ENCODE data around the gene APRT. TPM values are rescaled to one million over a fixed set of nuclear protein-coding genes. Genes with fewer than 3 reads are reported as not detected.

Gene APRT
- total and polyA plus RNA-seq, 10 of the 15 experiments (the other 5 are each of a cell fraction or from before 2014, with no cell fraction given), result 30.6 to 495 (median 166) TPM

GRCh38 chr16:88809676-88810165, 2.0 kb downstream of the APRT start:
- ChIA-PET RAD21 (ENCODE audit: unreplicated experiment) (interaction anchor here (1.0 to 3.4 kb wide), 6 partner anchors 9 to 357 kb away, joined by 3 to 13 read pairs (median 6); partner anchors contain the start of gene PIEZO1), POLR2A (interaction anchor here (0.9 to 4.2 kb wide), 4 partner anchors 8 to 160 kb away, joined by 3 to 30 read pairs (median 6); no protein-coding TSS in a partner anchor), SMC1A (ENCODE audit: uncharacterized antibody, unreplicated experiment) (interaction anchor here (0.8 to 2.0 kb wide), 5 partner anchors 8 to 72 kb away, joined by 3 to 7 read pairs (median 5); no protein-coding TSS in a partner anchor), CTCF (interaction anchor here (0.6 to 3.2 kb wide), 5 partner anchors 9 to 406 kb away, joined by 3 to 17 read pairs (median 4); no protein-coding TSS in a partner anchor)
- Histone ChIP-seq H3K9ac (ENCODE audit: control insufficient read depth, insufficient read depth, low read length) (peak overlapping the region; percentile 88), H3K79me2 (ENCODE audit: control insufficient read depth, insufficient read depth, low read length) (peaks cover 43% of the 10 kb centered on the region), H3K4me3 (peak overlapping the region; percentile 85), H3K27ac (ENCODE audit: control insufficient read depth, insufficient read depth) (no peak overlapping the region; the same call in 1 of the 2 replicates), H4K20me1 (ENCODE audit: control insufficient read depth, insufficient read depth) (no peaks in the 10 kb centered on the region), H3K36me3 (ENCODE audit: control insufficient read depth in 2 of 2, insufficient read depth in 2 of 2, low read length in 1 of 2) (peaks cover 6 to 42% of the 10 kb centered on the region in 2 experiments; a peak in 3 of 4 replicates), H3K4me1 (ENCODE audit: control insufficient read depth, insufficient read depth, low read length) (peaks cover 23% of the 10 kb centered on the region), H3K27me3 (replicated peaks in 1 of 2; ENCODE audit: control insufficient read depth in 2 of 2, insufficient read depth in 2 of 2, low read length in 1 of 2) (no peaks in the 10 kb centered on the region), H2AFZ (ENCODE audit: control insufficient read depth, low read depth, low read length) (no peak overlapping the region), H3K9me3 (replicated peaks; ENCODE audit: control insufficient read depth, insufficient read depth, low read length) (no peaks in the 10 kb centered on the region), H3K4me2 (ENCODE audit: control insufficient read depth, insufficient read depth) (peak overlapping the region; percentile 85)
- BruUV-seq (replicated peaks), result TSS peak; percentile 70
- intact Hi-C loops (cut with micrococcal nuclease; ENCODE audit: unreplicated experiment), result loop anchor here (5.0 kb wide), 2 partner anchors 48 to 157 kb away; partner anchors contain the start of genes CYBA, GALNS and TRAPPC2L
- FAIRE-seq (peak; percentile 35), ATAC-seq (no peak), DNase-seq (ENCODE audit: low read depth, low spot score) (no peak)
- TF ChIP-seq TCF3 (IDR thresholded peaks at IDR 0.05; ENCODE audit: borderline replicate concordance, insufficient read depth, low read depth, low read length) (0 out of 2 replicates have a peak, but pooled peaks have one; percentile 9), BCL3 (IDR thresholded peaks at IDR 0.05; ENCODE audit: borderline replicate concordance, insufficient read depth, low read depth, low read length, poor library complexity, severe bottlenecking) (peak; percentile 19), YBX1 (IDR thresholded peaks at IDR 0.05) (no peak), POLR2A (IDR thresholded peaks at IDR 0.05; ENCODE audit: low read depth, low read length) (peak; percentile 69)
- TF ChIP-seq, protein P1, sequence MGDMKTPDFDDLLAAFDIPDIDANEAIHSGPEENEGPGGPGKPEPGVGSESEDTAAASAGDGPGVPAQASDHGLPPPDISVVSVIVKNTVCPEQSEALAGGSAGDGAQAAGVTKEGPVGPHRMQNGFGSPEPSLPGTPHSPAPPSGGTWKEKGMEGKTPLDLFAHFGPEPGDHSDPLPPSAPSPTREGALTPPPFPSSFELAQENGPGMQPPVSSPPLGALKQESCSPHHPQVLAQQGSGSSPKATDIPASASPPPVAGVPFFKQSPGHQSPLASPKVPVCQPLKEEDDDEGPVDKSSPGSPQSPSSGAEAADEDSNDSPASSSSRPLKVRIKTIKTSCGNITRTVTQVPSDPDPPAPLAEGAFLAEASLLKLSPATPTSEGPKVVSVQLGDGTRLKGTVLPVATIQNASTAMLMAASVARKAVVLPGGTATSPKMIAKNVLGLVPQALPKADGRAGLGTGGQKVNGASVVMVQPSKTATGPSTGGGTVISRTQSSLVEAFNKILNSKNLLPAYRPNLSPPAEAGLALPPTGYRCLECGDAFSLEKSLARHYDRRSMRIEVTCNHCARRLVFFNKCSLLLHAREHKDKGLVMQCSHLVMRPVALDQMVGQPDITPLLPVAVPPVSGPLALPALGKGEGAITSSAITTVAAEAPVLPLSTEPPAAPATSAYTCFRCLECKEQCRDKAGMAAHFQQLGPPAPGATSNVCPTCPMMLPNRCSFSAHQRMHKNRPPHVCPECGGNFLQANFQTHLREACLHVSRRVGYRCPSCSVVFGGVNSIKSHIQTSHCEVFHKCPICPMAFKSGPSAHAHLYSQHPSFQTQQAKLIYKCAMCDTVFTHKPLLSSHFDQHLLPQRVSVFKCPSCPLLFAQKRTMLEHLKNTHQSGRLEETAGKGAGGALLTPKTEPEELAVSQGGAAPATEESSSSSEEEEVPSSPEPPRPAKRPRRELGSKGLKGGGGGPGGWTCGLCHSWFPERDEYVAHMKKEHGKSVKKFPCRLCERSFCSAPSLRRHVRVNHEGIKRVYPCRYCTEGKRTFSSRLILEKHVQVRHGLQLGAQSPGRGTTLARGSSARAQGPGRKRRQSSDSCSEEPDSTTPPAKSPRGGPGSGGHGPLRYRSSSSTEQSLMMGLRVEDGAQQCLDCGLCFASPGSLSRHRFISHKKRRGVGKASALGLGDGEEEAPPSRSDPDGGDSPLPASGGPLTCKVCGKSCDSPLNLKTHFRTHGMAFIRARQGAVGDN (IDR thresholded peaks at IDR 0.05), result no peak
- in situ Hi-C loops (cut with MboI), result no loop called here
- 60% methylated on average over 9 of the region's 10 CpGs for WGBS (ENCODE audit: insufficient coverage, insufficient replicate concordance, low lambda C conversion rate, missing lambda C conversion rate)

Data from GM12878 (cell line).